ENCODE results near the gene MICALL2. TPM values are rescaled to one million over a fixed set of nuclear protein-coding genes. Genes with fewer than 3 reads are reported as not detected.

MICALL2 gene
- total and polyA plus RNA-seq, 2 donors (not counting 1 experiment from before 2014, with no cell fraction given): 11.7 to 60.1 TPM

DNA sequence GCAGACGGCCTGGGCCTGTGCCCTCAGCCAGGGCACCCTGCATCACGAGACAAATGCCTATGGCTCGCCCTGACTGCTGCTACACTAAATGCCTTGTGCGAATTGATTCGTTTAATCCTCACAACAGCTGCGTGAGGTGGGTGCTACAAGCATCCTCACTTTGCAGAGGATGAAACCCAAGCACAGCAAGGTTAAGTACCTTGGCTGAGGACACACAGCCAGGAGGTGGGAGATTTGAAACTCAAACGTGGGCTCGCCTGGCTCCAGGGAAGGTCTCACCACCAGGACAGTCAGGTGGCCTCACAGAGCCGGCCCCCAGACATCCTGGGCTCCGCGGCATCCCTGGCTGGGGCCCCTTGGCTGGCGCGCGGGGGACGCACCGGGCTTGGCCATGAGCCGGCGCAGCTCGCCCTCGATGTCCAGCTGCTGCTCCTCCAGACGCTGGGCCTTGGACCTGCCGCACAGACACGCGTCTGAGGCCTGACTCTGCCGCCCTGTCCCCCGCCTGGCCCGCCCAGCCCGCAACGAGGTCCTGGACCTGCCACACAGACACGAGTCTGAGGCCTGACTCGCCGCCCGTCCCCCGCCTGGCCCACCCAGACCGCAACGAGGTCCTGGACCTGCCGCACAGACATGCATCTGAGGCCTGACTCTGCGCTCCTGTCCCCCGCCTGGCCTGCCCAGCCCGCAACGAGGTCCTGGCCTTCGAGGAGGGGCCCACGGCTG is 22.0 kb downstream of the MICALL2 start:
- Histone ChIP-seq H3K27ac (ENCODE audit: insufficient read depth, low read length) (no peak overlapping the region), H3K4me2 (ENCODE audit: extremely low read depth, insufficient read depth, low read length) (no peak overlapping the region), H3K4me1 (ENCODE audit: control insufficient read depth, extremely low read depth, insufficient read depth, low read length) (no peaks in the 10 kb centered on the region), H3K27me3 (ENCODE audit: control insufficient read depth, insufficient read depth, low read length) (no peaks in the 10 kb centered on the region), H3K36me3 (ENCODE audit: control insufficient read depth, insufficient read depth, low read length) (peaks cover 37% of the 10 kb centered on the region), H3K4me3 (replicated peaks in 1 of 4; ENCODE audit: control extremely low read depth in 1 of 4, insufficient read depth in 1 of 4, low read depth in 3 of 4, low read length in 4 of 4) (no peak overlapping the region), H2AFZ (ENCODE audit: low read length) (no peak overlapping the region), H3K79me2 (ENCODE audit: control insufficient read depth, insufficient read depth, low read length) (no peaks in the 10 kb centered on the region), H3K9me3 (ENCODE audit: control insufficient read depth, insufficient read depth, low read depth, low read length) (no peaks in the 10 kb centered on the region), H3K9ac (ENCODE audit: insufficient read depth, low read length) (no peak overlapping the region), H4K20me1 (ENCODE audit: control insufficient read depth, extremely low read depth, insufficient read depth, low read length) (no peaks in the 10 kb centered on the region)
- no peak for DNase-seq (ENCODE audit: low read depth in 2 of 2)
- TF ChIP-seq EZH2 (IDR thresholded peaks at IDR 0.05; ENCODE audit: low read length, missing control alignments): no peak
- TF ChIP-seq, protein P1, sequence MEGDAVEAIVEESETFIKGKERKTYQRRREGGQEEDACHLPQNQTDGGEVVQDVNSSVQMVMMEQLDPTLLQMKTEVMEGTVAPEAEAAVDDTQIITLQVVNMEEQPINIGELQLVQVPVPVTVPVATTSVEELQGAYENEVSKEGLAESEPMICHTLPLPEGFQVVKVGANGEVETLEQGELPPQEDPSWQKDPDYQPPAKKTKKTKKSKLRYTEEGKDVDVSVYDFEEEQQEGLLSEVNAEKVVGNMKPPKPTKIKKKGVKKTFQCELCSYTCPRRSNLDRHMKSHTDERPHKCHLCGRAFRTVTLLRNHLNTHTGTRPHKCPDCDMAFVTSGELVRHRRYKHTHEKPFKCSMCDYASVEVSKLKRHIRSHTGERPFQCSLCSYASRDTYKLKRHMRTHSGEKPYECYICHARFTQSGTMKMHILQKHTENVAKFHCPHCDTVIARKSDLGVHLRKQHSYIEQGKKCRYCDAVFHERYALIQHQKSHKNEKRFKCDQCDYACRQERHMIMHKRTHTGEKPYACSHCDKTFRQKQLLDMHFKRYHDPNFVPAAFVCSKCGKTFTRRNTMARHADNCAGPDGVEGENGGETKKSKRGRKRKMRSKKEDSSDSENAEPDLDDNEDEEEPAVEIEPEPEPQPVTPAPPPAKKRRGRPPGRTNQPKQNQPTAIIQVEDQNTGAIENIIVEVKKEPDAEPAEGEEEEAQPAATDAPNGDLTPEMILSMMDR (conservative IDR thresholded peaks at IDR 0.05 in 1 of 2, IDR thresholded peaks at IDR 0.05 in 1 of 2; ENCODE audit: low read depth in 1 of 2, low read length in 2 of 2): no peak

DNA sequence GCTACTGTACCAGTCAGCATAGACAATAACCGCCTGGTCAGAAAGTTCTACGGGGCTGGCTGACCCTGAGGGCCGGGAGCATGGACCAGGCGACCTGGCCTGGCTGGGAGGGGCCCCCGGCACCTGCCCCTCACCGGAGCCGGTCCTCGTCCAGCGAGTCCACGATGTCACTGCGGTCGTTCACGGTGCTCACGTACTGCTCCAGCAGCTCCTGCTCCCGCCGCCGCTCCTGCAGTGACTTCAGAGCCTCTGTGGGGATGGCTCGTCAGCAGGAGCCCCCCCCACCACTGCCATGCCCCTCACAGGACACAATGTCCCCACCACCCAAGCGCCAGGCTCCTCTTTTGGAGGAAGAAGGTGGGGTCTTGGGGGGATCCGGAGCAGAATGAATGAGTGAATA is 22.7 kb downstream of the MICALL2 start:
- Histone ChIP-seq H3K36me3 (ENCODE audit: control insufficient read depth, insufficient read depth, low read length) (peaks cover 33% of the 10 kb centered on the region), H3K79me2 (ENCODE audit: control insufficient read depth, insufficient read depth, low read length) (no peaks in the 10 kb centered on the region), H3K4me2 (ENCODE audit: extremely low read depth, insufficient read depth, low read length) (no peak overlapping the region), H3K9me3 (ENCODE audit: control insufficient read depth, insufficient read depth, low read depth, low read length) (no peaks in the 10 kb centered on the region), H3K4me3 (replicated peaks in 1 of 4; ENCODE audit: control extremely low read depth in 1 of 4, insufficient read depth in 1 of 4, low read depth in 3 of 4, low read length in 4 of 4) (no peak overlapping the region), H3K27ac (ENCODE audit: insufficient read depth, low read length) (no peak overlapping the region), H3K9ac (ENCODE audit: insufficient read depth, low read length) (no peak overlapping the region), H3K4me1 (ENCODE audit: control insufficient read depth, extremely low read depth, insufficient read depth, low read length) (no peaks in the 10 kb centered on the region), H2AFZ (ENCODE audit: low read length) (no peak overlapping the region), H4K20me1 (ENCODE audit: control insufficient read depth, extremely low read depth, insufficient read depth, low read length) (no peaks in the 10 kb centered on the region), H3K27me3 (ENCODE audit: control insufficient read depth, insufficient read depth, low read length) (no peaks in the 10 kb centered on the region)
- DNase-seq (ENCODE audit: low read depth in 2 of 2): no peak
- TF ChIP-seq, protein P1 (conservative IDR thresholded peaks at IDR 0.05 in 1 of 2, IDR thresholded peaks at IDR 0.05 in 1 of 2; ENCODE audit: low read depth in 1 of 2, low read length in 2 of 2): no peak
- TF ChIP-seq EZH2 (IDR thresholded peaks at IDR 0.05; ENCODE audit: low read length, missing control alignments): no peak

DNA sequence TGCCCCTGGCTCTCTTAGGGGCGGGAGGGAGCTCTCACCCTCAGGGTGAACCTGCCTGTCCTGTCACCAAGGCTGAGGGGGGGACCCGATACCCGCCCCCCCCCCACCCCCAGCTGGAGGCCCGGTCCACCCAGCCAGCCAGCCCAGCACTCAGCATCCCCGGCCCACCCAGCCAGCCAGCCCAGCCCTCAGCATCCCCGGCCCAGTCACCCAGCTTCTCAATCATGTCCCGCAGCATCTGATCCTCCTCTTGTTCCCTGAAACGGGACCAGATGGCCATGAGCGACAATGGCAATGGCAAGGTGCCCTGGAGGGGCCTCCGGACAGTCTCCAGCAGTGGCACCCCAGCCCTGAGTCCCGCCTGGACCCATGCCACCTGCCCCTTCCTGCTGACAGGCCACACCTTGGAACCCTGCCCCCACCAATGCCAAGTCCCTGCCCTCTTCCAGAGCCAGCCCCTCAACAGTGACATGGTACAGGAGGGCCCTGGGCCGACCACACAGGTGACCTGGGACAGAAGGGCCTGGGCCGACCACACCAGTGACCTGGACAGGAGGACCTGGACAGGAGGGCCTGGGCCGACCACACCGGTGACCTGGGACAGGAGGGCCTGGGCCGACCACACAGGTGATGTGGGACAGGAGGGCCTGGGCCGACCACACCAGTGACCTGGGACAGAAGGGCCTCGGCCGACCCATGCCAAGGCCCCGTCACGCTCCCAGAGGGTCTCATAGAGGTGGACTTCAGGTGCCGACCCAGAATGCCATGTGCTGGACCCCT is 24.2 kb downstream of the MICALL2 start:
- H3K79me2 ChIP-seq (ENCODE audit: control insufficient read depth, insufficient read depth, low read length): no peaks in the 10 kb centered on the region
- H3K4me3 ChIP-seq (replicated peaks in 1 of 4; ENCODE audit: control extremely low read depth in 1 of 4, insufficient read depth in 1 of 4, low read depth in 3 of 4, low read length in 4 of 4): no peak overlapping the region

More for the DNA sequence above, 24.2 kb downstream of the MICALL2 start:
- H3K4me2 ChIP-seq (ENCODE audit: extremely low read depth, insufficient read depth, low read length): no peak overlapping the region
- H3K9me3 ChIP-seq (ENCODE audit: control insufficient read depth, insufficient read depth, low read depth, low read length): no peaks in the 10 kb centered on the region
- no peak overlapping the region for H3K27ac ChIP-seq (ENCODE audit: insufficient read depth, low read length)
- no peak overlapping the region for H2AFZ ChIP-seq (ENCODE audit: low read length)
- H4K20me1 ChIP-seq (ENCODE audit: control insufficient read depth, extremely low read depth, insufficient read depth, low read length): no peaks in the 10 kb centered on the region
- H3K9ac ChIP-seq (ENCODE audit: insufficient read depth, low read length): no peak overlapping the region
- H3K36me3 ChIP-seq (ENCODE audit: control insufficient read depth, insufficient read depth, low read length): peaks cover 20% of the 10 kb centered on the region
- no peaks in the 10 kb centered on the region for H3K27me3 ChIP-seq (ENCODE audit: control insufficient read depth, insufficient read depth, low read length)
- no peak for DNase-seq (ENCODE audit: low read depth in 2 of 2)
- H3K4me1 ChIP-seq (ENCODE audit: control insufficient read depth, extremely low read depth, insufficient read depth, low read length): no peaks in the 10 kb centered on the region
- TF ChIP-seq EZH2 (IDR thresholded peaks at IDR 0.05; ENCODE audit: low read length, missing control alignments): no peak
- TF ChIP-seq, protein P1 (conservative IDR thresholded peaks at IDR 0.05 in 1 of 2, IDR thresholded peaks at IDR 0.05 in 1 of 2; ENCODE audit: low read depth in 1 of 2, low read length in 2 of 2): no peak

All from fibroblast of lung (primary cell).